Posterior vena cava (tissue), 2 donors: ENCODE results near the gene IL21R. TPM values are rescaled to one million over a fixed set of nuclear protein-coding genes. Genes with fewer than 3 reads are reported as not detected.

Source experiments
- DNase-seq: peaks from one replicate; pipeline ENCODE4 v3.0.0-alpha.2; 2020; ENCODE audit warnings: low spot score
- intact Hi-C, 2 donors: fragments of 100-400 bp; cut with DNase I; formaldehyde crosslinking; loops; one replicate each; pipeline versions ENCODE4 v1.14.1 to v1.14.2; 2022 to 2023
- total RNA-seq, 2 donors: library from RNA; stranded (reverse); fragmentation: NEBNext Ultra II Directional; extraction: Animal tissue kit (Norgen Biotek cat#: 25700); gene quantifications; one replicate each; pipeline ENCODE4 v1.2.1, GENCODE V29; 2021
- donor health status: DM: yes; HTN: yes; CAD: no.
- donor health status: DM: yes; HTN: yes; CAD: no.

IL21R gene
- total RNA-seq, 2 donors from 2014 or later, result 0.24 to 0.56 TPM

DNA sequence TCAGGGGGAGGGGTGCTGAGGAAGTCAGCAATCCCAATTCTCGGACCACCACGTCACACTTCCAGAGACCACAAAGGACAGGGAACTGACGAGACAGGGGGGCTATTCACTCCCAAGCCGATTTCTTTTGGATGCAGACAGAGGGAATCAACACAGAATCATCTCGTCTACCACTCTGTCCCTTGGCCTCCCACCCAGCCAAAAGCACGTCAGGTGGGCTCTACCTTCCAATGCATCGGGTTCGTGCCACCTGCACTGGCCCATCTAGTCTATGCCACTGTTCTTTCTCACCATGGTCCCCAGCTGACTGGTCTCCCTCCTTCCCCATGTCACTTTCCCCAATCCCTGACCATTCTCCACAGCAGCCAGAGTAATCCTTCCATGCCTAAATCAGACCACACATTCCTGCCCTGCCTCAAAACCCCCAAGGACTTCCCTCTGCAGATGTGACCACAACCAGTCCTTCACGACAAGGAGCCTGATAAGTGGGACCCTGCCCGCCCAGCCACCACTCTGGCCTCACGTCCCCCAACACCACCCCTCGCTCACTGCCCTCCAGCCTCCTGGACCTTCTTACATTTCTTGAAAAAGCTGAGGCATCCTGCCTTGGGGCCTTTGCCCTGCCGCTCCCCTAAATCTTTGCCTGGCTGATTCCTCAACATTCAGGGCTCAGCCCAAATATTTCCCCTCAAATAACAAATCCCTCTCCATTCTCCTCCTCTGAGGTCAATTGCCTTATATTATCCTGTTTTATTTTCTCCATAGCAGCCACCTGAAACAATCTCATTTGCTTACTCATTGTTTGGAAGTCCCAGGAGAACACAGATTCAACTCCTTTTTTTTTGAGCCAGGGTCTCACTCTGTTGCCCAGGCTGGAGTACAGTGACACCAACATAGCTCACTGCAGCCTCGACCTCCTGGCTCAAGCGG lies 70.4 kb downstream of the IL21R start:
- intact Hi-C loops, result no loop called here
- peak; percentile 24 for DNase-seq

DNA sequence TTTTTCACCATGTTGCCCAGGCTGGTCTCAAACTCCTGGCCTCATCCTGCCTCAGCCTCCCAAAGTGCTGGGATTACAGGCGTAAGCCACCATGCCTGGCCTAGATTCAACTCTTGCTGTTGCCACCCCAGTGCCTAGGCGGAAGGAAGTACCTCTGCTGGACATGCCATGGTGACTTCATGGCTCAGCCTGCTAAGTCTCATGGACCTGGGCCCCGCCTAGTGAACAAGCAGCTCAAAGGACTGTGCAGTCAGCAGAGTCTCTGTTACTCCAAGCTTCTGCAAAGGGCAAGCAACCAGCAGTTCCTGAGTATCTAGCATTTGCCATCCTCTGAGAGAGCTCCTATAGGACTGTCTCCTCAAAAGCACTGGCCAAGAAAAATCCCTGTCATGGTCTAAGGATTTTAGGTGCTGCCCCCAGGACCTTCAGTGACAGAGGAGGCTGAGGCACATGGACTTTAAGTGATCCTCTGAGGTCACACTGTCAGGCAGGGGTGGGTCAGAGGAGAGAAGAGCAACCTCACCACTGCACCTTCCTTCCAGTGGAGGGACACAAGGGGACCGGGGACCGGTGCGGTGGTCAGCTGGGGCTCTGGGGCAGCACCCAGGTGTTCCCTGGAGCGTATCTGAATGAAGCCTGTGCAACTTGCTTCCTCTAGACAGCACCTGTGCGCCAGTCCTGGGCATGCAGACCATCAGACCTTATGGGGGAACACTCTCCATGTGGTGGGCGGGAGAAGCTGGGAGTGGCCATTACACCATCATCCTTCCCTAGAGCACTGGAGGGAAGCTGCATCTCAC lies 71.3 kb downstream of the IL21R start:
- intact Hi-C loops, result no loop called here
- DNase-seq, result peak; percentile 58

DNA sequence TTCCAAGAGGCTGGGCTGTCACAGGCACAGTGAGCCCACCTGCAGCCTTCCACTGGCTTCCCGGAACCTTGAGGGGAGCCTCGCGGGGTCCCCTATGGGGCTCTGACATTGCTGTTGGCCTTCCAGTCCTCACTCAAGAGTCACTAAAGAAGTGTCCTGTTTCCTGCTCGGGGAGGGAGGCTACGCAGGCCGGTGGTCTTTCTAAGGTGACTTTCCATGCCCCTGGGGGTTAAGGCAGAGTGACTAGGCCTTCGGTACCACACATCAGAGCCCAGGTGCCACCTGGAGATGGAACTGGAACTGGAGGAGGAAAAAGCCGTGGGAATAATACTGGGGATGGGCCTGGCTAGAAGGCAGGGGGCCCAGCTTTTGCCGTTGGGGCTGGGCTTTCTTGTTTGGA lies 72.1 kb downstream of the IL21R start:
- peak; percentile 68 for DNase-seq
- intact Hi-C loops, result no loop called here

DNA sequence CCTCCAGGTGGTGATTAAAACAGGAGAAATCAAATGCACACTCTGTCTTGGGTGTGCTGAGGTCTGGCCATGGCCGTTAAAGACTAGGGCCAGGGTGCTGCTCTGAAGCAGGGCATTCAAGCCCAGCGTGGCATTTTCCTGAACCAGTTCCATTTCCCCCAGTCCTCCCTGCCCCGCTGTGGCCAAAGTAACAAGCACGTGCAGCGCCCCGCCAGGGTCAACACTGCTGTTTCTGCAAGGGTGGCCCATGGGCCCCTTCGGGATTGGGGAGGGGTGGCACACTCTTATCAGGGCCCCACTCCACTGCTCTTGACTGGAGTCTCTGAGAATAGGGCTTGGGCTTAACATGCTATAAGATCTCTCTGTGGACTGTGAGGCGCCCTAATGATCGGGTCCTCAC lies 72.9 kb downstream of the IL21R start:
- intact Hi-C loops, result no loop called here

DNA sequence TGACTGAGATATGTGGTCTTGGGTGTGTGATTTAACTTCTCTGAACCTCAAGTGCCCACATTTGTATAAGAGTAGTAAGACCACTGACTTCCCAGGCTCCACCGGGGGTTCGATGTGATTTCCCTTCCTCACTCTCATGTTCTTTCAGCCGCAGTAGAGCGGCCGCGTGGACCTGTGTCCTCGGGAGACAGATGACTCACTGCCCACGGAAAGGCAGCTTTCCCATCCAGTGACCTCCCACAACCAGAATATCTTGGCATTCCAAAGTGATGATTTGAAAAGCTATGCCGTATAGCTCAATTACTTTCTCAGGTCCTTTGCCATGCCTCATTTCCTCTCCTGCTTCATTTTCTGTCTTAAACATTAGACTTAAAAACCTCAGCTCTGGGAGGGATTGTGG lies 73.6 kb downstream of the IL21R start:
- intact Hi-C loops, result no loop called here
- DNase-seq, result peak; percentile 69

More for the DNA sequence above, 72.9 kb downstream of the IL21R start:
- peak; percentile 53 for DNase-seq

DNA sequence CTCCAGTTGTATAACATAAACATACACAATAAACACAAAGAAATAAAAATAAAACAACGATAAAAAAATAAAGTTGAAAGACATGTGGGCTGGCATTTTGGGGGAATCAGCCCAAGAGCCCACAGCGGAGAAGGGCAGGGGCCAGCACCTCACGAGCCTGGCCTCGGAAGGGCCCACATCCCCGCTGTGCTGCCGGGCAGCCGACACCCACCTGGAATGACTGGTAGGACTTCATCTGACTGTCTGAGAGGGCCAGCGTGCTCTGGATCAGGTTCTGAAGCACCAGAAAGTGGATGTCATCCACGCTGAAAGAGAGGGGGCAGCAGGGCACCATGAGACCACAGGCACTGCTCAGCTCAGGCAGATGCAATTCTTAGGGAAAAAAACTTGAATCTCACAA lies 74.3 kb downstream of the IL21R start:
- DNase-seq, result peak; percentile 48

DNA sequence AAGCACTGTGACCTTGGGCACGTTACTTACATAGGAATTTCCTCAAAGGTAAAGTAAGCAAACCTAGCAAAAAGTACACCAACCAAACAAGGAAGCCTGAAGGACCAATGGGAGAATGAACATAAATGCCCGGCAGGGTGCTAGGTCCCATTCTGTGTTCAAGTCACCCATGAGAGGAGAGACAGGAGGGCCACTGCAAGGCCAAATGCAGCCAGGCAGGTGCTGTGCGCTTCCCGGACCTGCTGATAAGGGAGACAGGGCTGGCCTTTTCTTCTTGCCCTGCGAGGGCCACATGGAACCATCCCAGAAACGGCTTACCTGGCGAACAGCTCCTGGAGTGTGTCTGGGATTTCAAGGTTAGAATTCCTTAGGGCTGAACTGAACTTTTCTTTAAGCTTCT lies 78.8 kb downstream of the IL21R start:
- no peak for DNase-seq
- intact Hi-C loops, result no loop called here

More for the DNA sequence above, 74.3 kb downstream of the IL21R start:
- intact Hi-C loops, result no loop called here

DNA sequence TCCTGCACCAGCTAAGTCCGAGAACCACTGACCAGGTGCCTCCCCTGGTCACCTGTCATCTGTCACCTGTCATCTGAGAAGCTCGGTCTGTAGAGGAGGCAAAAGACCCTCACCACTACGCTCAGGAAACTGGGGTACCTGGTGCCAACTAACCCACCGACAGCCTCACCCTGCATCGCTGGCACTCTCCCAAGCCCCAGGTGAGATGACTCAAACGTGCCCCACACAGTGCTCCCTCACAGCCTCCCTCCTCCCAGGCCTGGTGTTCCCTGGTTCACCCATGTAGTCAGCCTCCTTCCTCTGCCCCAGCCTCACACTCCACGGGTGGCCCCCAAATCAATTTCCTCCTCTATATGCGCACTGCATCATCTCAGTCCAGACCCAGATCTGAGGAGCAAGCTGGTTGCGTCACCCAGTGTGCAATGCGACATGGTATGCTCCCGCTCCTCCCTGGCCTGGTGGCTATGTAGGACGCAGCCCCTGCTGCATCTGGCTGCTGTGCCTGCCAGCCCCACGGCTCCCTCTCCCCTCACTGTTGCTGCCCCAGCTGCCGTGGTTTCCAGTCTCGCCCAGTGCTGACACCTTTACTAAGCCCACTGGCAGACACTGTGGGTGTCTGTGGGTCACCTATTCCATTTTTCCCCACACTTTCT lies 79.4 kb downstream of the IL21R start:
- DNase-seq, result peak; percentile 64
- intact Hi-C loops, result no loop called here

DNA sequence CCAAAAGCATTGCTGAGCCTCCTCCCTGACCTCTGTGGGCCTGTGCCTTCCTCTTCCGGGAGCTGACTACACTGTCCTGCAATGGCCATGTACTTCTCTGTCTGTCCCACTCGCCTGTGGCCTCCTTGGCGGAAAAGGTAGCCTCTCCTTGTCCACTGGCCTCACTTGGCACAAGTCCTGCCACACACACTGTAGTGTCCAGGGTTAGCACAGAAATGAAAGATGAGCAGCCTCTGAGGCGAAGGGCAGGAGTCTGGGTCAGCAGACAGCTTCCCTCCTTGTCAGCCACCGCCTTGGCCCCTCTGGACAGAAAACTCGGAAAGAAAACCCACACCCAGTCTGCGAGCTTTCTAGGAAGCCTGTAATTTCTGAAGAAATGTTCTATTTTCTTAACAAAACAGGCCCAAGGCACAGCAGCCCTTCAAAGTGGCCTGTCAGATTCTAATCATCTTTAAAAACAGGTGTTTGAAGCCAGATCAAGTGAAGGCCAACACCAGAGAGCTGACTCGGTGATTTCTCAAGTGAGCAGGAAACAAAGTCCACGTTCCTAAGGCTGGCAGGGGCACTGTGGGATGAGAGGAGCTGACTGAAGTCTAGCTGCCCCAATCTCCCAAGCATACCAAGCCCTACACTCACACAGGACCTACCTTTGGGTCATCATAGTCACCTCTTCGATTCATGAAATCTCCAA lies 80.6 kb downstream of the IL21R start:
- no peak for DNase-seq
- intact Hi-C loops, result no loop called here

DNA sequence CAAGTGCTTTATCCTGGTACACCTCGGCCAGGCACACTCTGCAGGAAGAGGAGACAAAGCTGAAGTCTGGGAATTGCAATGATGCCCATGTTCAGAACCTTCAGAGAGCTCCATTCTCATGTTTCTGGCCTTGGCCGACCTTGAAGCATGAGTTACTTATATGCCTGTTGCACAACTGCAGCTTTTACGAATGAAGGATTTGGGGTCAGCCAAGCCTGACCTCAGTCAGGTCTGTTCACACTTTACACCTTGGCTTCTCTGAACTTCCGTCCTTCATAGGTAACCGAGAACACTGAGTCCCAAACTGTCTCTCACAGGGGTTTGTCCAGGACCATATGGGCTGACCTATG lies 81.1 kb downstream of the IL21R start:
- no peak for DNase-seq
- intact Hi-C loops, result no loop called here

DNA sequence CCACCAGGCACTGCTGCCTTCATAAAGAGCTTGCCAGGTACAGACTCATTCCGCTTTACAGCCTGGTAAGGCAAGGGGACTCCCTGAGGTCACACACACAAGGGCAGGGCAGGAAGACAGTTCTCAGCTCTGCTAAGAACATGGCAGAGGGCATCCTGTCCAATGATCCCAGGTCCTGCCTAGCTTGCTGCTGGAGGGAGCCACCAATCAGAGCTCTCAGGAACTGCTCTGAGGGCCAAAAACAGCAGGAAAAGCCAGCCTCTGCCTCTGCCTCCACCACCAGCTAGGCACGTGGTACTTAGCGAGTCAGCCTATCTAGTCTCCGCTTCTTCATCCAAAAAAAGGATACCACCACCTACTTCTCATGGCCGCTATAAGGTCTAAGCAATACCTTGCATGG lies 81.7 kb downstream of the IL21R start:
- intact Hi-C loops, result no loop called here

DNA sequence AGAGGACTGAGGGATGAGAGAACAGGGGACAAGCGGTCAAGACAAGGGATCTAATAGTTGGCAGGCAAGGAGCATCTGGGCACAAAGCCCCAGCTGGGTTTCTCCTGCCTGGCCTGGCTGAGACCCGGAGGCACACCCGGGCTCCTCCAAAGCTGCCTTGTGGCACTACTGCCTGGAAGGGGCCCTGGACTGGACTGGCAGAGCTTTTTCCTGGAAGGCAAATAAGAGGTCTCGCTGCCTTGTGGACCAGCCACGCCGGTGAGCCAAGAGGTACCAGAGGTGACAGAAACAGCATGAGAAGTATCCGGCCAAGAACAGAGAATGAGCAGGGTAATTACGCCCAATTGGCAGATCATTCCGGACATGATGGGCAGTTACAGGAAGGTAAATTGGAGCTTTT lies 83.2 kb downstream of the IL21R start:
- peak; percentile 53 for DNase-seq
- intact Hi-C loops, result no loop called here

More for the DNA sequence above, 81.7 kb downstream of the IL21R start:
- peak; percentile 45 for DNase-seq

DNA sequence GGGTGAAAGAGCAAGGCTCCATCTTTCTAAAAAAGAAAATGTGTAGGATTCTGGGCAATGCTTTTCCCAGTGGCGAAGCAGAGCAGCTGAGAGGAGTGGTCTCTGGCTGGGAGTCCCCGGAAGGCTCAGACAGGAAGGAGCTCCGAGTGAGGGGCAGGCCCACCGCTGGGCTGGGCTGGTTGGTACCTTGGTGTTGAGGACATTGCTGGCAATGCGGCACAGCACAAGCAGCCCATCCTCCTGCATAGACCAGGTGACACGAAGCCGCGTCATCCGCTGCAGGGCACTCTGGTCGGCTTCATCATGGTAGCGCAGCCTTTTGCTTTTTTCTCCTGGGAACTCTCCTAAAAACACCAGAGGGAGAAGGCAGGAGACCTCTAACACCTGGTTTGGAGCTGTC lies 83.8 kb downstream of the IL21R start:
- DNase-seq, result peak; percentile 58
- intact Hi-C loops, result no loop called here

DNA sequence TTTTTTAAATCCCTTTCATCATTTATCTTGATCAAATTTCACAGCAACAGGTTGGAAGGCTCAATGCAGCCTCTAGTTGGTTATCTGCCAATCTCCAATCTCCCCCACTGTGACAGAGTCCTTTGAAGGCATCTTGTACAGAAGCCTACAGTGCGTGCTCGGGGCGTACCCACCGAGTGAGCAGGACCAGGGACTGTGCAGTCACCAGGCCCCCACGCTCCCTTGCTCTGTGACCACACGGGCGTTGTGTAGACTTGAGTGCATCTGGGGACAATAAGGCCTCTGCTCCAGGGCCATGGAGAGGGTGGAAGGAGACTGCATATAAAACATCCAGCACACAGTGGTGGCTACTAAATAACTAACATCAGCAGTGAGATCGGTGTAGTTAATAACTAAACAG lies 84.4 kb downstream of the IL21R start:
- DNase-seq, result peak; percentile 38
- intact Hi-C loops, result no loop called here

DNA sequence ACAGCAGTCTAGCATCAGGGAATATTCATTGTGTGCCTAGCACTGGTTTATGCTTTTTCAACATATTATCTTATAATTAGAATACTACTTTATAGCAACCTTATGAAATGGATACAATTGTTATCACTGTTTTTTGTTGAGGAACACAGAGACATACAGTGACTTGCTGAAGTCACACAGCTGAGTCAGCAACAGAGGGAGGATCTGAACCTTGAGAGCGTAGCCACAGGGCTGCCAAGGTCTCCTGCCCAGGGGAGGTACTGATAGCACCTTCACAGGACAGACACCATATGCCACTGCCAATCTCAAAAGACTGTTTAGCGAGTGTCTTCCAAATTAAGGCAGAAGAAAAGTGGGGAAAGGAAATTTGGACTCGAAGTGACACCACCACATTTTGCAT lies 84.8 kb downstream of the IL21R start:
- DNase-seq, result no peak
- intact Hi-C loops, result no loop called here

DNA sequence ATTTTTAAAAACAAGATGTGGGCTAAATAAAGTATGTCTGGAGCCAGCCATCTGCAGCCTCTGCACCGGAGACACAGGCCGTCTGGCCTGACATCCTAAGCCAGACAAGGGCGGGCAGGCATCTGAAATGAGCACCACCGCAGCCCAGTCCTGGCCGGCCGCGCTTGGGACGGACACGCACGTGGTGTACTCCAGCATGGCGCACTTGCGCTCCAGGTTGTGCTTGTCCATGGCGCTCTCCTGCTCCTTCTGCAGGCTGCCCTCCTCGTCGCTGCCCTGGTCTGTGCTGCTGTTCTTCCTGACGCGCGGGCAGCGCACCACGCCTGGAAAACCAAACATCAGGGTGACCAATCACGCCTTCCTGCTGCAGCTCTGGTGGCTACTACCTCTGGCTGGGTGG lies 87.4 kb downstream of the IL21R start:
- peak; percentile 78 for DNase-seq
- intact Hi-C loops, result loop anchor here in 1 of 2 donors (1.0 kb wide), 1 partner anchor 24 kb away; no protein-coding TSS in a partner anchor

DNA sequence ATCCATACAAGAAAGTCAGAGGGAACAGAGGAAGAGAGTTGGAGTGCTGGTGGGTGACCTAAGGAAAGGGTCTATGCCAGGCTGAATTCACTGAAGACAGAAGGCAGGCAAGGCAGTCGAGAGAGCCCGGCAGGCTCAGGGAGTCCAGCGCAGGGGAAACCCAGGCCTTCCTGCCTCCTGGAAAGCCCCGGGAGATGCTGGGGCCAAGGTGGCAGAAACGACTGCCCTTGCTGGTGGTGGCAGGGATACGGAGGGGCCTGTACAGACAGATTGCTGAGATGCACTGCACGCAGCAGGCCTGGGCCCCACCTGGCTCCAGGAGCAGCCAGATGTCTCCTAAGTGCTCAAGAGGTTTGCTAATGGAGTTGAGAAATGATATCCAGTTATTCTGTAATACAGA lies 87.9 kb downstream of the IL21R start:
- DNase-seq, result peak; percentile 34
- intact Hi-C loops, result loop anchor here in 1 of 2 donors (1.0 kb wide), 1 partner anchor 23 kb away; no protein-coding TSS in a partner anchor

DNA sequence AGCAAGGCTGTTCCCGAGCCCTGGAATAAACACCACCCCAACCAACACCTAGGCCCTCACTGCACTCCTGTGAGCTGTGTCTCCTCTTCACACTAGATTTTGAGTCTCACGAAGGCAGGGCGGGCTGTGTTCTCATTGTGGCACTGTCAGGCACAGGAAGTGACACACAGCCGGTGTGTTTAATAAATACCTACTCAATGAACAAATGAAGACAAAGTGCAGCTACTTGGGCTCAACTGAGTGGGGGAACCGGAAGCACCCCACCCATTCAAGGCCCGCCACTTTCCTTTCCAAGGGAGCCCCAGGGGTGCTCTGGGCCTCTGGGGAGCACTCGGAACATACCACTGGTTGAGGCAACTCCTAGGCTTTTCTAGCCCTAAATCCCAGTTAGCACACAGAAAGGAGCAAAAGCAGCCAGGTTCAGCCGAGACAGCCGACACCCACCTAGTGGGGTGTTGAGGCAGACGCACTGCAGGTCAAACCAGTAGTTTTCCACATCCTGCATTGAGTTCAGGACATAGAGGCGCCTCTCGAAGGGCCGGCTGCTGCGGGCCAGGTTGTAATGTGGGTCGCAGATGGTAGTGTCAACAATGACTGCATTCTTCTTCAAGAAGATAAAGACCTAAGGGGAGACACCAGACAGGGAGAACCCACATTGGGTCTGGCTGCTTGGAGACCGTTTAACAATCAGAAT lies 90.1 kb downstream of the IL21R start:
- DNase-seq, result no peak
- intact Hi-C loops, result no loop called here

DNA sequence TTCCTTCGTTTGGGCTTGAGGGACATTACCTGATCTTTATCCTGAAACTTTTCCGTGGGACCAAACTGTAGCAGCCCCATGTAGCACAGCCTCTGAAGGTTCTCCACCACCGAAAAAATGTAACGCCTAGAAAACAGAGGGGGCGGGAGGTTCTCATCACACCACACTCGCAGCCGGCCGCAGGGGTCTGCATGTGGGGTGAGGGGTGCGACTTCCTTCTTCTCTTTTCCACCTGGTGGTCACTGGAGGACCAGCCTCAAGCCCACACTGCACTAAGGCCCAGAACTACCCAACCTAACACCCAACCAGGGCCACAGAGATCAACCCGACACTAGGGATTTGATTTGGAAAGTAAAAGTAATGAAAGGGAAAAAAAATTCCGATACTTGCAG lies 90.6 kb downstream of the IL21R start:
- intact Hi-C loops, result no loop called here
- no peak for DNase-seq
